HL-60 (cell line): Measurements from ENCODE around the gene DPEP2NB.

Source experiments
- DNase-seq, 2 experiments: peaks; one replicate each; pipeline ENCODE4 v3.0.0-alpha.2; 2010 to 2020; ENCODE audit warnings: low read depth in 1 of 2, low spot score in 1 of 2
- H3K27ac ChIP-seq: fragments of 250-450 bp; sonication (Bioruptor Pico); replicated peaks from 2 replicates; pipeline ENCODE4 v1.5.1; 2020; ENCODE audit warnings: mild to moderate bottlenecking, moderate library complexity
- H3K27me3 ChIP-seq: fragments of 250-450 bp; sonication (Bioruptor Pico); 2 replicates; pipeline ENCODE4 v1.5.1; 2021; ENCODE audit warnings: mild to moderate bottlenecking, moderate library complexity; ENCODE audit not compliant: insufficient read depth, poor library complexity, severe bottlenecking
- H3K4me3 ChIP-seq: replicated peaks from 2 replicates; pipeline ENCODE4 v1.5.1; 2011; ENCODE audit warnings: mild to moderate bottlenecking, control low read depth, low read length; ENCODE audit not compliant: insufficient read depth
- CTCF ChIP-seq: IDR thresholded peaks from one replicate; pipeline ENCODE4 v1.5.1; 2011; ENCODE audit warnings: low read length, control low read depth, inconsistent platforms; ENCODE audit not compliant: insufficient read depth
- GABPA ChIP-seq: IDR thresholded peaks from 2 replicates; pipeline ENCODE4 v1.6.1; 2012; ENCODE audit warnings: low read depth
- POLR2AphosphoS5 ChIP-seq: IDR thresholded peaks from 2 replicates; pipeline ENCODE4 v1.6.1; 2012; ENCODE audit warnings: low read depth
- REST ChIP-seq: IDR thresholded peaks from 2 replicates; pipeline ENCODE4 v1.6.1; 2012; ENCODE audit warnings: low read depth; ENCODE audit not compliant: insufficient replicate concordance
- SPI1 ChIP-seq: IDR thresholded peaks from 2 replicates; pipeline ENCODE4 v1.6.1; 2012; ENCODE audit warnings: low read depth, mild to moderate bottlenecking, borderline replicate concordance

DPEP2NB gene

GRCh38 chr16:67967183-67967957, 48.3 kb downstream of the DPEP2NB start:
- Histone ChIP-seq H3K27ac (no peak overlapping the region), H3K27me3 (no peaks in the 10 kb centered on the region), H3K4me3 (peak overlapping the region; percentile 60)
- no peak for DNase-seq
- no peak for TF ChIP-seq GABPA
- TF ChIP-seq POLR2AphosphoS5 = no peak
- TF ChIP-seq REST = no peak
- no peak for TF ChIP-seq SPI1
- TF ChIP-seq CTCF = no peak

DNA sequence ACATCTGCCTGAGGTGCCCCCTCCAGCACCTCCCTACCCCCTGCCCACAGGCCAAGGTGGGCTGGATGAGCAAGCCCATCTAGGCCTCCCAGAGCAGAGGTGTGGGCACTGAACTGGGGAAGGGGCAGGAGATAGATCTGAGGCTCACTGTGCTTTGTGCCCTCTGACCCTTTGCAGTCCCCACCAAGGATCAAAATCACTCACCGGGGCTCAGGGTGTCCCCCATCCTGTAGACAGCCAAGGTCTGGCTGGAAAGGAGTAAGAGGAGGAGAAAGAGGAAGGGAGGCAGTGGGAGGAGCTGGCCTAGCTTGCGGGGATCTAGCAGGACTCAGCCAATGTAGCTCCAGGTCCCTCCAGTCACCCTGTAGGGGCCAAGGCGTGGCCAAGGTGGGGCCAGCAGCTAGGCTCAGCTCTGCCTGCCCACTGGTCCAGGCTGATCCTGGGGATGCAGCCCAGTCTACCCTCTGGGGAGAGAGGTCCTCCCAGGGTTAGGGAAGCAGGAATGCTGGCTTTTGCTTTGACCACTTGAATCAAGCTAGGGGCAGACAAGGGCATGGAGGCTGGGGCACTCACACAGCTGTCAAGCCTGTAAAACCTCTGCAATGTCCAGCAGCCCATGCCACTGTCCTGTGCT, 49.0 kb downstream of the DPEP2NB start:
- DNase-seq = peak; percentile 35 to 37
- Histone ChIP-seq H3K27ac (no peak overlapping the region), H3K4me3 (no peak overlapping the region), H3K27me3 (no peaks in the 10 kb centered on the region)
- no peak for TF ChIP-seq POLR2AphosphoS5
- TF ChIP-seq REST = no peak
- 0 out of 2 replicates have a peak, but pooled peaks have one; percentile 25 for TF ChIP-seq SPI1
- no peak for TF ChIP-seq CTCF
- TF ChIP-seq GABPA = no peak

GRCh38 chr16:67965668-67966548, 49.8 kb downstream of the DPEP2NB start:
- no peaks in the 10 kb centered on the region for H3K27me3 ChIP-seq
- H3K4me3 ChIP-seq = no peak overlapping the region
- TF ChIP-seq SPI1 (no peak), POLR2AphosphoS5 (no peak), REST (no peak), GABPA (no peak), CTCF (no peak)
- no peak overlapping the region for H3K27ac ChIP-seq
- no peak for DNase-seq
